GM18511 (cell line): ENCODE data around the gene ZNF419.

Experiments
- ATAC-seq: cut with Tn5 transposase; IDR thresholded peaks from one replicate; pipeline ENCODE4 v1.9.1; 2021; ENCODE audit warnings: mild to moderate bottlenecking, moderate library complexity; ENCODE audit not compliant: unreplicated experiment

The ZNF419 gene

GRCh38 chr19:57527136-57527881 lies 39.8 kb downstream of the ZNF419 start, which contains the start of gene ZNF549:
ZNF549 (plus strand) TSS chr19:57527356; CDS start chr19:57527574, 218 bp downstream.
- ATAC-seq: peak; percentile 100

GRCh38 chr19:57537953-57538547 lies 50.5 kb downstream of the ZNF419 start:
- no peak for ATAC-seq
